GM12874 (cell line): ENCODE results near the gene ACTRT2.

ENCODE experiments used
- TF ChIP-seq, protein P1 (sequence below): IDR thresholded peaks from 2 replicates; pipeline ENCODE4 v1.5.1; 2011; ENCODE audit warnings: low read depth, mild to moderate bottlenecking, control low read depth, low read length, moderate library complexity; ENCODE audit not compliant: insufficient read depth

Gene ACTRT2

DNA sequence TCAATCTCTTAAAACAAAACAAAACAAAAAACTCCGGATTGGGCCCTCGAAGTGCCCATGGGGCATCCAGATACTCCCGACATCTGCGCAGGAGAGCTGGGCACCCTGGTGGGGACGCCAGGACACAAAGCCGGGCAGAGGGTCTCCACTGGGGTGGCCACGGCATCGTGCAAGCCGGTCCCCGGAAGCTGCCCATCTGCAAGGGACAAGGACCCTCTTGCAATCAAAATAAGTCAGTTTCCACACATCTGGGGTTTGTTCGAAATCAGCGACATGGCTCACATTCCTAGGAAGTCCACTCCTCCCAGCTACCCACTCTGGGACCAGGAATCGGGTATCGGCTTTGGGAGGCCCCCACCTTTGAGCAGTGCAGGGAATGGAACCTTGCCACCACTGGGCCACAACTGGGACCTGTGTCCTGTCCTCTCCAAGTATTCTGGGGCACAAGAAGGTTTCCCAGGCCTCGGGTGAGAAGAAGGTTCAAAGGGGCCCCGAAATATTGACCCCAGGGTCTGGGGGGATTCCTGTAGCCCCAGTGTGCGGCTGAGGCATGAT is 43.1 kb downstream of the ACTRT2 start:
- TF ChIP-seq, protein P1, sequence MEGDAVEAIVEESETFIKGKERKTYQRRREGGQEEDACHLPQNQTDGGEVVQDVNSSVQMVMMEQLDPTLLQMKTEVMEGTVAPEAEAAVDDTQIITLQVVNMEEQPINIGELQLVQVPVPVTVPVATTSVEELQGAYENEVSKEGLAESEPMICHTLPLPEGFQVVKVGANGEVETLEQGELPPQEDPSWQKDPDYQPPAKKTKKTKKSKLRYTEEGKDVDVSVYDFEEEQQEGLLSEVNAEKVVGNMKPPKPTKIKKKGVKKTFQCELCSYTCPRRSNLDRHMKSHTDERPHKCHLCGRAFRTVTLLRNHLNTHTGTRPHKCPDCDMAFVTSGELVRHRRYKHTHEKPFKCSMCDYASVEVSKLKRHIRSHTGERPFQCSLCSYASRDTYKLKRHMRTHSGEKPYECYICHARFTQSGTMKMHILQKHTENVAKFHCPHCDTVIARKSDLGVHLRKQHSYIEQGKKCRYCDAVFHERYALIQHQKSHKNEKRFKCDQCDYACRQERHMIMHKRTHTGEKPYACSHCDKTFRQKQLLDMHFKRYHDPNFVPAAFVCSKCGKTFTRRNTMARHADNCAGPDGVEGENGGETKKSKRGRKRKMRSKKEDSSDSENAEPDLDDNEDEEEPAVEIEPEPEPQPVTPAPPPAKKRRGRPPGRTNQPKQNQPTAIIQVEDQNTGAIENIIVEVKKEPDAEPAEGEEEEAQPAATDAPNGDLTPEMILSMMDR = no peak

DNA sequence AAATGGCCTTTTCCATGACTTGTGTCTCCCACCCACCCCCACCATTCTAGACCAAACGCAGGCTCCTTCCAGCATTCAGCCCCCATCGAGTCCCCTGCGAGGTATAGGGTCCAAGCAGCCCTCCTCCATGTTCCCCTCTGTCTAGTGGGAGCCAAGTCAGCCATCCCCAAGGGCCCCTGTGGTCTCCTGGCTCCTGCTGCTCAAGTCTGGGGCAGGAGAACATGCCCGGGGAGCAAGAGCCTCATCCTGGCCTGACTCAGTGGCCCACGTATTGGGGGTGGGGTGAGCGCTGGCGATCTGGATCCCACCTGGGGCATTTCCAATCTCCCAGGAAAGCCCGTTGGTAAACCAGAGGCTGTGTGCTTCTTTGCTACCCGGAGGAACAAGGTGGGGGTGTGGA is 43.6 kb downstream of the ACTRT2 start:
- TF ChIP-seq, protein P1 = no peak

DNA sequence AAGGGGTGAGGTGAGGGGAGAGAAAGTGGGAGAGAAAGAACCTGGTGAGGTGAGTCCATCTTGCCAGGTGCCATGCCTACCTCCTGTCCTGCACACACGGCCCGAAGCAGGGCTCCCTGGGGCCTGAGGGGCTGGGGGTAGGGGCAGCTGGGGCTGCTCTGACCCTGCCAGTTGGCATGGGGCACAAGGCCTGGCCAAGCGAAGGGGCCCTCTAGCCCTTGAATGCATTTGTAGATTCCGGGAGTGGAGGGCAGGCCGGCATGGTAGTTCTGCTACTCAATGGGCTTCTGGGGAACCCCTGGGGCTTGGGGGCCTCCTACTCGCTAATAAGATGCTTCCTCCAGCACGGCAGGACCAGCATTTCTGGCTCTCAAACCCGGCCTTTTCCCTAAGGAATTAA is 44.1 kb downstream of the ACTRT2 start:
- TF ChIP-seq, protein P1 = no peak

DNA sequence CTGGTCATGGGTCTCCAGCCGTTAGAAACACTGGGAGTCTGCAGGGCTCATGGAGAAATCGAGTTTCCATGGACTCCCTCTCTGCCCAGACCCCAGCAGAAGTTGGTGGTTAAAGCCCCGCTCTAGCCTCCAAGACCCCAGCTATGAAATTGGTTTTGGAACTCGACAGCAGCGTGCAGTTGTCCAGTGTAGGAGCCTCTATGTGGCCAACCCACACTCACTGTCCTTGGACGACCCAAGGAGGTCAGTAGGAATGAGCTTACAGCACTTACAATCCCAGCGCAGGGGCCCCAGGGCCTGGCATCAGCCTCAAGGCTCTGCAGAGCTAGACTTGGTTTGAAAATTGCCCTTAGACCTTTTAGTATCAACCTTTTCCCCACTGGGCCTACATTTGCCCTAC is 44.5 kb downstream of the ACTRT2 start:
- TF ChIP-seq, protein P1 = no peak

DNA sequence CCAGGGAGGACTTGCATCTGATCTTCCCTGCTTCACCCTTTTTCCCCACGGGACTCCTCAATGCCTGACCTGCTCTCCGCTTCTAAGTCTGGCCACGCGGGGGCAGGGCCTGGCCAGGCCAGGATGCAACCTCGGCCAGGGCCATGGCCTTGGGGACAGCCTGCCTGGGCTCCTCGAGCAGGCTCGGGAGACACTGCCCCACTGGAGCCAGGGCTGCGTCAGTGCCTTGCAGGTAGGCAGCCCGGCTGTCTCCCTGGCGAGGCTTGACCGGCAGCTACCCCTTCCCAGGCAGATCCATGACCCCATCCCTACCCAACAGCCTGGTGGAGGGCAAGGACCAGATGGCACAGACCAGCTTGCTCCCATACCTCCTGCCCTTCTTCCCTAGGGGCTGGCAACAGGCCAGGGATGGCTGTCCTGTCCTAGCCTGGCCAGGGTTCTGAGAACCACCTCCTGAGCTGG is 45.0 kb downstream of the ACTRT2 start:
- TF ChIP-seq, protein P1 = no peak

DNA sequence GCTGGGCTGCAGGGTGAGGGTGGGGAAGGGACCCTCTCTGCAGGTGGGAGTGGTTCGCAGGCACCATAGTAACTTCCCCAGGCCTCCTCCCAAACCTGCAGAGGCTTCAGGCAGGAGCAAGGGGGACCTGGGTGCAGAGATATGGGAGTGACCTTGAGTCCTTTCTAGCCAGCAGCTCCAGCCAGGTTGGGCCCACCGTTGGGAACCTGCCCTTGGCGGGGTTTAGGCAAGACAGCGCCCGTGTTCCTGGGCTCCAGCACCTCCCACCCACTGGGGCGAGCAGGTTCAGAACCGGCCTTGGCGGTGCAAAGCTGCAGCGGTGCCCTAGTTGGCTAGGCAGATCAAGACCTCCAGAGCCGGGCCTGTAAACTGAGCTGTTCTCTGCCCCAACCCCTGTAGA is 45.6 kb downstream of the ACTRT2 start:
- TF ChIP-seq, protein P1 = no peak

DNA sequence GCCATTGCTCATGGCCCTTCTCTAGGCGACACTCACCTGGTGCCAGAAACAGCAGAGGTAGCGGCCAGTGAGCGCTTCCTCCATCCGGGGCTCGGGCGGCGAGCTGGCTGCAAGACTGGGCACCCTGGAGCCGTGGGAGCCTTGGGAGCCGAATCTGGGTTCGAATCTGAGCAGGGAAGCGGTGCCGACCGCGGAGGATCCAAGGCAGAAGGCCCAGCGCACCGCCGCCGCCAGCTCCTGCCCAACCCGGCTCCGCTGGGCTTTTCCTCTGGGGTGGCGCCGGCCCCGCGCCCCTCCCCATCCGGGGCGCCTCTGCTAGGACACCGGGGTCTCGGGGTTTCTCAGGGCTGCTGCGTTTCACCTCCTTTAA is 46.0 kb downstream of the ACTRT2 start:
- TF ChIP-seq, protein P1 = no peak
